Stomach (tissue), 9 donors: ENCODE results near the gene RPL10. TPM values are rescaled to one million over a fixed set of nuclear protein-coding genes. Genes with fewer than 3 reads are reported as not detected.

Experiments
- DNase-seq, 2 donors: peaks; one replicate each; pipeline versions ENCODE4 v3.0.0 to v3.0.0-alpha.2; 2013 to 2019
- H3K27ac ChIP-seq, 5 donors: fragments of 200-600 bp in 4 of 5; sonication (generic) in 4 of 5; one replicate each; pipeline ENCODE4 v1.5.1; 2013 to 2019; ENCODE audit warnings: mild to moderate bottlenecking in 1 of 5, moderate library complexity in 1 of 5
- H3K27me3 ChIP-seq, 3 donors: fragments of 200-600 bp; sonication (generic); one replicate each; pipeline ENCODE4 v1.5.1; 2017 to 2019; ENCODE audit warnings: mixed run types in 1 of 3
- H3K36me3 ChIP-seq, 4 donors: fragments of 200-600 bp; sonication (generic); 1 replicate in 3 of 4; 2 replicates in 1 of 4; pipeline ENCODE4 v1.5.1; 2016 to 2019
- H3K4me1 ChIP-seq, 4 donors: fragments of 200-600 bp; sonication (generic); one replicate each; pipeline ENCODE4 v1.5.1; 2016 to 2019
- H3K4me3 ChIP-seq, 4 donors: fragments of 200-600 bp; sonication (generic) in 3 of 4; one replicate each; pipeline ENCODE4 v1.5.1; 2016 to 2019; ENCODE audit warnings: mild to moderate bottlenecking in 1 of 4
- H3K9me3 ChIP-seq, 4 donors: fragments of 200-600 bp; sonication (generic); one replicate each; pipeline ENCODE4 v1.5.1; 2016 to 2019
- CTCF ChIP-seq, 7 experiments: fragments of 450-650 bp in 4 of 7; fragments of 200-600 bp in 3 of 7; sonication (generic) in 3 of 7; IDR thresholded peaks; one replicate each; pipeline ENCODE4 v1.5.1; 2016 to 2019; ENCODE audit warnings: antibody characterized with exemption in 7 of 7, control low read depth in 2 of 7, mild to moderate bottlenecking in 1 of 7
- EP300 ChIP-seq: sonication (generic); formaldehyde crosslinking; IDR thresholded peaks from one replicate; pipeline ENCODE4 v1.6.1; 2017; ENCODE audit warnings: antibody characterized with exemption
- POLR2A ChIP-seq, 4 donors: fragments of 450-650 bp; IDR thresholded peaks; one replicate each; pipeline ENCODE4 v1.6.1; 2016; ENCODE audit warnings: antibody characterized with exemption in 4 of 4, control low read depth in 2 of 4, mild to moderate bottlenecking in 1 of 4, moderate library complexity in 1 of 4
- POLR2AphosphoS5 ChIP-seq, 3 donors: sonication (generic); formaldehyde crosslinking; IDR thresholded peaks; one replicate each; pipeline ENCODE4 v1.6.1; 2016; ENCODE audit warnings: antibody characterized with exemption in 3 of 3
- WGBS, 5 donors: extraction: QIAGEN DNeasy Blood & Tissue Kit in 3 of 5; methylation state at CpG; one replicate each; pipeline versions ENCODE4 v1.1.5 to v1.1.7; 2013 to 2018; 5-methylcytosine and 5-hydroxymethylcytosine counted together
- intact Hi-C: fragments of 100-400 bp; cut with DNase I; formaldehyde crosslinking; loops from one replicate; pipeline ENCODE4 v1.15.1; 2023; ENCODE audit warnings: low total_unique reads
- polyA plus RNA-seq, 3 donors: library from polyadenylated mRNA; stranded (reverse); fragments of 200-250 nt; gene quantifications; one replicate each; pipeline ENCODE4 v1.2.3, GENCODE V29; 2013
- total RNA-seq, 5 donors: library from RNA; depleted of rRNA; stranded (reverse); fragments of >200 nt; gene quantifications; one replicate each; pipeline versions ENCODE4 v1.1.0 to v1.2.3, GENCODE V29; 2014 to 2016
- donor health status: healthy with polysubstance abuse.
- donor health status: Bipolar disorder and iron deficiency.
- donor health status: healthy.

RPL10 gene
- total and polyA plus RNA-seq, 8 donors = 783 to 8,616 (median 2,882) TPM

- peak within 1 kb of the TSS; percentile 55 to 66 (median 59) for H3K4me3 ChIP-seq
- H3K27ac ChIP-seq = peak within 1 kb of the TSS; percentile 80 to 91 (median 89)
- no peaks in the 10 kb centered on the region for H3K27me3 ChIP-seq
- TF ChIP-seq POLR2AphosphoS5 (IDR thresholded peaks at IDR 0.05) = no peak
- no peaks in the 10 kb centered on the region for H3K9me3 ChIP-seq
- WGBS, 5 donors = 1 to 37% (median 18%) methylated on average over 16 to 52 of the region's 94 CpGs; no CpG with 5 or more reads in 1 of the 5 donors
- H3K4me1 ChIP-seq = peaks cover 9 to 37% (median 19%) of the 10 kb centered on the region in 4 donors
- intact Hi-C loops = no loop called here
- H3K36me3 ChIP-seq = peaks cover 9 to 71% (median 57%) of the 10 kb centered on the region in 4 donors
- peak; percentile 82 to 92 for DNase-seq
Observed at GRCh38 chrX:154443992-154444754, 46.0 kb downstream of the RPL10 start, which contains the start of gene FAM50A. Gene FAM50A (plus strand): TSS chrX:154444141. CDS start chrX:154444236, 95 bp downstream.

GRCh38 chrX:154444755-154445246 lies 46.6 kb downstream of the RPL10 start:
- Histone ChIP-seq H3K4me3 (peak overlapping the region; percentile 55 to 66 (median 59)), H3K27me3 (no peaks in the 10 kb centered on the region), H3K27ac (peak overlapping the region in 4 of 5 donors; percentile 80 to 91 (median 88)), H3K36me3 (peaks cover 14 to 71% (median 59%) of the 10 kb centered on the region in 4 donors), H3K9me3 (no peaks in the 10 kb centered on the region), H3K4me1 (peaks cover 9 to 32% (median 19%) of the 10 kb centered on the region in 4 donors)
- no peak for TF ChIP-seq CTCF (IDR thresholded peaks at IDR 0.05)
- no peak for DNase-seq
- intact Hi-C loops = no loop called here
- 39 to 57% (median 46%) methylated on average over 13 of the region's 13 CpGs; no CpG with 5 or more reads in 2 of the 5 donors for WGBS, 5 donors

- H3K27ac ChIP-seq = no peak overlapping the region
- 91 to 98% (median 92%) methylated on average over 16 of the region's 16 CpGs; no CpG with 5 or more reads in 1 of the 5 donors for WGBS, 5 donors
- H3K4me1 ChIP-seq = peaks cover 9 to 25% (median 19%) of the 10 kb centered on the region in 4 donors
- peaks cover 14 to 71% (median 60%) of the 10 kb centered on the region in 4 donors for H3K36me3 ChIP-seq
- no peak overlapping the region for H3K4me3 ChIP-seq
- intact Hi-C loops = no loop called here
- TF ChIP-seq CTCF (IDR thresholded peaks at IDR 0.05) (no peak), EP300 (no peak), POLR2A (IDR thresholded peaks at IDR 0.05) (no peak), POLR2AphosphoS5 (IDR thresholded peaks at IDR 0.05) (no peak)
- no peaks in the 10 kb centered on the region for H3K9me3 ChIP-seq
- H3K27me3 ChIP-seq = no peaks in the 10 kb centered on the region
- DNase-seq = no peak
Observed at GRCh38 chrX:154445776-154446175, 47.6 kb downstream of the RPL10 start.

GRCh38 chrX:154446430-154446829 lies 48.3 kb downstream of the RPL10 start:
- Histone ChIP-seq H3K36me3 (peaks cover 14 to 69% (median 58%) of the 10 kb centered on the region in 4 donors), H3K4me1 (peaks cover 9 to 23% (median 19%) of the 10 kb centered on the region in 4 donors), H3K27ac (no peak overlapping the region), H3K9me3 (no peaks in the 10 kb centered on the region), H3K4me3 (no peak overlapping the region), H3K27me3 (no peaks in the 10 kb centered on the region)
- no peak for TF ChIP-seq EP300
- TF ChIP-seq CTCF (IDR thresholded peaks at IDR 0.05) = no peak
- no peak for TF ChIP-seq POLR2AphosphoS5 (IDR thresholded peaks at IDR 0.05)
- no peak for TF ChIP-seq POLR2A (IDR thresholded peaks at IDR 0.05)
- 86 to 95% (median 94%) methylated on average over 8 to 12 of the region's 12 CpGs for WGBS, 5 donors
- intact Hi-C loops = no loop called here
- DNase-seq = no peak
